ENCODE measurements around the gene ZNF75A. TPM values are rescaled to one million over a fixed set of nuclear protein-coding genes. Genes with fewer than 3 reads are reported as not detected.

The ZNF75A gene
- total and polyA plus RNA-seq, 9 of the 15 experiments (the other 6 are each of a cell fraction or from before 2014, with no cell fraction given), result 7.2 to 24.5 (median 17.1) TPM

DNA sequence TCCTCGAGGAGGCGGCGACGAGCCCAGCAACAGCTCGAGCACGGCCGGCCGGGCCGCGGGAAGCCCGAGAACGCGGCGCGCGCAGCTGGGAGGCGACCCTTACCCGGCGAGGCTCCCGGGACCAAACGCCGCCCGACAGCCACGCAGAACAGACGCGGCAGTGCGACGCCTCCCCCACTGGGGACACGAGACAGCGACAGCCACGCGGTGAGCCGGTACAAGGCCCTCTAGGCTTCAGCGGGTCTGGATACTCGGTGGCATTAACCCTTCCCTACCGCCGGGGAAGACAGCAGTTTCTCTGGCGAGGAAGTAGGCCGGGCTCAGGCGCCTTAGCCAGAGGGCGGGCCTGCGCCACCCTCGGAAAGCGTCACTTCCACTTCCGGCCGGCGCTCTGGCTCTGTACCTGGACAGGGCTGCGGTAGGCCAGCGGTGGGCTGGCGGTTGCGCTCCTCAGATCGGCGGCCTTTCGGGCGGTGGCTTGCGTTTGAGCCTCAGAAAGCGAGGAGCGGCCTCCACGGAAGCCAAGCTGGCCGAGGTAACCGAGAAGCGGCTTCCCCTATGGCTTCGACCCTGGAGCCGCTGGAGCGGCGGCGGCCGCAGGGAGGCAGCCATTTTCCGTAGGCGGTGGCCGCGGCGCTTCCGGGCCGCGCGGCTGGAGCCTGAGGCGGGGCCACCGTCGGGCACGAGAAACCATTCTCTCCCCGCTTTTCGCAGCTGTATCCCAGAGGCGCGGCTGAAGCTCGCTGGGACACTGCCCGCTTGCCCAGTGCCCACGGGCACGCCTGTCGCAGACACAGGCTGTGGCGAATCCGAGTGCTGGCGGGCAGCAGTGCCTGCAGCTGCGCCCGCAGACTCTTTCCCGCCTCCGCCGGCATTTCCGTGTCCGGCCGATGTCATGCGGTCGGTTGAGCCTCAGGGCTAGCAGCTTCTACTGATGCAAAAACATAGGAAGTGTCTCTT lies at the start of gene ZNF75A, which contains the start of gene TIGD7 (continued):
- TF ChIP-seq MIER1 (IDR thresholded peaks at IDR 0.05; ENCODE audit: low read depth) (no peak), TAL1 (IDR thresholded peaks at IDR 0.05) (no peak), ZFP30 (CRISPR knock-in tag; IDR thresholded peaks at IDR 0.05; ENCODE audit: borderline replicate concordance) (no peak), PCBP2 (IDR thresholded peaks at IDR 0.05; ENCODE audit: low read depth, low read length, poor library complexity, severe bottlenecking) (no peak), HEY1 (CRISPR knock-in tag; IDR thresholded peaks at IDR 0.05; ENCODE audit: borderline replicate concordance) (no peak), TARDBP (IDR thresholded peaks at IDR 0.05) (0 out of 2 replicates have a peak, but pooled peaks have one; percentile 9), CBX1 (IDR thresholded peaks at IDR 0.05; ENCODE audit: low read depth) (peak; percentile 94), TEAD4 (IDR thresholded peaks at IDR 0.05; ENCODE audit: low read length) (peak; percentile 14; the same call in 1 of the 2 replicates), TEAD4 (CRISPR knock-in tag; IDR thresholded peaks at IDR 0.05; ENCODE audit: borderline replicate concordance) (no peak), FOXK2 (conservative IDR thresholded peaks at IDR 0.05 in 1 of 2, IDR thresholded peaks at IDR 0.05 in 1 of 2; ENCODE audit: low read depth in 2 of 2) (peak in 1 of 2 experiments; percentile 31; a peak in 1 of 4 replicates), MYBL2 (IDR thresholded peaks at IDR 0.05; ENCODE audit: low read depth) (no peak), MYBL2 (CRISPR knock-in tag; IDR thresholded peaks at IDR 0.05; ENCODE audit: borderline replicate concordance) (0 out of 2 replicates have a peak, but pooled peaks have one; percentile 39), TEAD2 (tag; IDR thresholded peaks at IDR 0.05) (no peak), ZNF609 (CRISPR knock-in tag; IDR thresholded peaks at IDR 0.05; ENCODE audit: borderline replicate concordance) (peak; percentile 12; the same call in 1 of the 2 replicates), ATF4 (CRISPR knock-in tag; IDR thresholded peaks at IDR 0.05) (no peak), ZBTB1 (CRISPR knock-in tag; IDR thresholded peaks at IDR 0.05; ENCODE audit: borderline replicate concordance, low read depth) (peak; percentile 92), SNIP1 (IDR thresholded peaks at IDR 0.05; ENCODE audit: low read depth) (no peak), CHD2 (IDR thresholded peaks at IDR 0.05; ENCODE audit: low read depth, low read length) (peak; percentile 16; the same call in 1 of the 2 replicates), CCAR2 (IDR thresholded peaks at IDR 0.05; ENCODE audit: low read depth, low read length) (no peak), RFX5 (IDR thresholded peaks at IDR 0.05; ENCODE audit: low read depth, low read length) (no peak), PHF8 (IDR thresholded peaks at IDR 0.05; ENCODE audit: borderline replicate concordance, low read length) (peak; percentile 99)
